Measurements from ENCODE around the gene SHISA9. TPM values are rescaled to one million over a fixed set of nuclear protein-coding genes. Genes with fewer than 3 reads are reported as not detected.

Gene SHISA9
- total and polyA plus RNA-seq, 4 donors: under 0.01 to 0.08 (median 0.07) TPM; not detected in 1

DNA sequence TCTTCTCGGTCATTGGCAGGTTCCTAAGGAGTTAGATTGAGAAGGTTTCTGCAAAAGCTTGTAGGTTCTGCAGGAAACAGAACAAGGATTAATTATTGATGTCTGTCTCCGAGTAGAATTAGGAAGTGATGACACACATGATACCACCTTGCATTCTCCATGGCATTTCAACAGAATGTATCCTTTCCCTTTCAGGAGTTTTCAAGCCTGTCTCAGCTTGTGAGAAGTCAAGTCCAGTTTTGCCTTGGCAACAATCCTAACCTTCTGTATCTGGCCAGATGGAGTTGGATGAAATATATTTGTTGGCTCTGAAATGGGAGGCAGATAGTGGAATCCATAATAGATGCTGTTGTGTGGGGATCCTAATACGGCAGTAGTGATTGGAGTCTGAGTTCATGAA lies 235.5 kb downstream of the SHISA9 start:
- 86% methylated on average over 3 of the region's 3 CpGs for WGBS
- no peak overlapping the region for H3K9ac ChIP-seq (ENCODE audit: low read depth in 1 of 2, low read length in 2 of 2)
- no peak for DNase-seq (ENCODE audit: low spot score)
- H3K9me3 ChIP-seq (ENCODE audit: control insufficient read depth in 4 of 4, low read length in 3 of 4): peaks cover 0 to 8% (median 2%) of the 10 kb centered on the region in 4 donors
- H3K4me3 ChIP-seq (ENCODE audit: low read depth in 1 of 3, low read length in 3 of 3): no peak overlapping the region
- H3K27me3 ChIP-seq (ENCODE audit: control insufficient read depth in 4 of 4, insufficient read depth in 4 of 4, low read length in 3 of 4): no peaks in the 10 kb centered on the region
- TF ChIP-seq SP1 (IDR thresholded peaks at IDR 0.05) (no peak), FOXA2 (IDR thresholded peaks at IDR 0.05) (no peak), YY1 (IDR thresholded peaks at IDR 0.05) (no peak), RXRA (IDR thresholded peaks at IDR 0.05) (no peak), TAF1 (conservative IDR thresholded peaks at IDR 0.05) (no peak), RAD21 (IDR thresholded peaks at IDR 0.05) (no peak), FOXA1 (IDR thresholded peaks at IDR 0.05) (no peak), EGR1 (IDR thresholded peaks at IDR 0.05; ENCODE audit: low read depth in 2 of 2) (no peak), HNF4A (conservative IDR thresholded peaks at IDR 0.05) (no peak), HNF4G (IDR thresholded peaks at IDR 0.05) (no peak), NR2F2 (IDR thresholded peaks at IDR 0.05) (no peak), JUND (IDR thresholded peaks at IDR 0.05) (no peak)
- TF ChIP-seq, protein P1, sequence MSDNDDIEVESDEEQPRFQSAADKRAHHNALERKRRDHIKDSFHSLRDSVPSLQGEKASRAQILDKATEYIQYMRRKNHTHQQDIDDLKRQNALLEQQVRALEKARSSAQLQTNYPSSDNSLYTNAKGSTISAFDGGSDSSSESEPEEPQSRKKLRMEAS (IDR thresholded peaks at IDR 0.05): no peak
- TF ChIP-seq, protein P2, sequence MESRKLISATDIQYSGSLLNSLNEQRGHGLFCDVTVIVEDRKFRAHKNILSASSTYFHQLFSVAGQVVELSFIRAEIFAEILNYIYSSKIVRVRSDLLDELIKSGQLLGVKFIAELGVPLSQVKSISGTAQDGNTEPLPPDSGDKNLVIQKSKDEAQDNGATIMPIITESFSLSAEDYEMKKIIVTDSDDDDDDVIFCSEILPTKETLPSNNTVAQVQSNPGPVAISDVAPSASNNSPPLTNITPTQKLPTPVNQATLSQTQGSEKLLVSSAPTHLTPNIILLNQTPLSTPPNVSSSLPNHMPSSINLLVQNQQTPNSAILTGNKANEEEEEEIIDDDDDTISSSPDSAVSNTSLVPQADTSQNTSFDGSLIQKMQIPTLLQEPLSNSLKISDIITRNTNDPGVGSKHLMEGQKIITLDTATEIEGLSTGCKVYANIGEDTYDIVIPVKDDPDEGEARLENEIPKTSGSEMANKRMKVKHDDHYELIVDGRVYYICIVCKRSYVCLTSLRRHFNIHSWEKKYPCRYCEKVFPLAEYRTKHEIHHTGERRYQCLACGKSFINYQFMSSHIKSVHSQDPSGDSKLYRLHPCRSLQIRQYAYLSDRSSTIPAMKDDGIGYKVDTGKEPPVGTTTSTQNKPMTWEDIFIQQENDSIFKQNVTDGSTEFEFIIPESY (IDR thresholded peaks at IDR 0.05): no peak
- TF ChIP-seq, protein P3, sequence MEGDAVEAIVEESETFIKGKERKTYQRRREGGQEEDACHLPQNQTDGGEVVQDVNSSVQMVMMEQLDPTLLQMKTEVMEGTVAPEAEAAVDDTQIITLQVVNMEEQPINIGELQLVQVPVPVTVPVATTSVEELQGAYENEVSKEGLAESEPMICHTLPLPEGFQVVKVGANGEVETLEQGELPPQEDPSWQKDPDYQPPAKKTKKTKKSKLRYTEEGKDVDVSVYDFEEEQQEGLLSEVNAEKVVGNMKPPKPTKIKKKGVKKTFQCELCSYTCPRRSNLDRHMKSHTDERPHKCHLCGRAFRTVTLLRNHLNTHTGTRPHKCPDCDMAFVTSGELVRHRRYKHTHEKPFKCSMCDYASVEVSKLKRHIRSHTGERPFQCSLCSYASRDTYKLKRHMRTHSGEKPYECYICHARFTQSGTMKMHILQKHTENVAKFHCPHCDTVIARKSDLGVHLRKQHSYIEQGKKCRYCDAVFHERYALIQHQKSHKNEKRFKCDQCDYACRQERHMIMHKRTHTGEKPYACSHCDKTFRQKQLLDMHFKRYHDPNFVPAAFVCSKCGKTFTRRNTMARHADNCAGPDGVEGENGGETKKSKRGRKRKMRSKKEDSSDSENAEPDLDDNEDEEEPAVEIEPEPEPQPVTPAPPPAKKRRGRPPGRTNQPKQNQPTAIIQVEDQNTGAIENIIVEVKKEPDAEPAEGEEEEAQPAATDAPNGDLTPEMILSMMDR (IDR thresholded peaks at IDR 0.05; ENCODE audit: low read depth, low read length, missing input control): no peak
- TF ChIP-seq, protein P4, sequence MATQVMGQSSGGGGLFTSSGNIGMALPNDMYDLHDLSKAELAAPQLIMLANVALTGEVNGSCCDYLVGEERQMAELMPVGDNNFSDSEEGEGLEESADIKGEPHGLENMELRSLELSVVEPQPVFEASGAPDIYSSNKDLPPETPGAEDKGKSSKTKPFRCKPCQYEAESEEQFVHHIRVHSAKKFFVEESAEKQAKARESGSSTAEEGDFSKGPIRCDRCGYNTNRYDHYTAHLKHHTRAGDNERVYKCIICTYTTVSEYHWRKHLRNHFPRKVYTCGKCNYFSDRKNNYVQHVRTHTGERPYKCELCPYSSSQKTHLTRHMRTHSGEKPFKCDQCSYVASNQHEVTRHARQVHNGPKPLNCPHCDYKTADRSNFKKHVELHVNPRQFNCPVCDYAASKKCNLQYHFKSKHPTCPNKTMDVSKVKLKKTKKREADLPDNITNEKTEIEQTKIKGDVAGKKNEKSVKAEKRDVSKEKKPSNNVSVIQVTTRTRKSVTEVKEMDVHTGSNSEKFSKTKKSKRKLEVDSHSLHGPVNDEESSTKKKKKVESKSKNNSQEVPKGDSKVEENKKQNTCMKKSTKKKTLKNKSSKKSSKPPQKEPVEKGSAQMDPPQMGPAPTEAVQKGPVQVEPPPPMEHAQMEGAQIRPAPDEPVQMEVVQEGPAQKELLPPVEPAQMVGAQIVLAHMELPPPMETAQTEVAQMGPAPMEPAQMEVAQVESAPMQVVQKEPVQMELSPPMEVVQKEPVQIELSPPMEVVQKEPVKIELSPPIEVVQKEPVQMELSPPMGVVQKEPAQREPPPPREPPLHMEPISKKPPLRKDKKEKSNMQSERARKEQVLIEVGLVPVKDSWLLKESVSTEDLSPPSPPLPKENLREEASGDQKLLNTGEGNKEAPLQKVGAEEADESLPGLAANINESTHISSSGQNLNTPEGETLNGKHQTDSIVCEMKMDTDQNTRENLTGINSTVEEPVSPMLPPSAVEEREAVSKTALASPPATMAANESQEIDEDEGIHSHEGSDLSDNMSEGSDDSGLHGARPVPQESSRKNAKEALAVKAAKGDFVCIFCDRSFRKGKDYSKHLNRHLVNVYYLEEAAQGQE (IDR thresholded peaks at IDR 0.05): no peak
- TF ChIP-seq, protein P5, sequence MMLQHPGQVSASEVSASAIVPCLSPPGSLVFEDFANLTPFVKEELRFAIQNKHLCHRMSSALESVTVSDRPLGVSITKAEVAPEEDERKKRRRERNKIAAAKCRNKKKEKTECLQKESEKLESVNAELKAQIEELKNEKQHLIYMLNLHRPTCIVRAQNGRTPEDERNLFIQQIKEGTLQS (IDR thresholded peaks at IDR 0.05): no peak
- H3K4me1 ChIP-seq (ENCODE audit: control insufficient read depth in 4 of 4, insufficient read depth in 4 of 4, low read length in 3 of 4): no peaks in the 10 kb centered on the region
- H3K36me3 ChIP-seq (ENCODE audit: control insufficient read depth in 4 of 4, insufficient read depth in 3 of 4, low read depth in 1 of 4, low read length in 3 of 4): no peaks in the 10 kb centered on the region
- no peak overlapping the region for H3K27ac ChIP-seq (ENCODE audit: low read depth in 1 of 2, low read length in 2 of 2)

DNA sequence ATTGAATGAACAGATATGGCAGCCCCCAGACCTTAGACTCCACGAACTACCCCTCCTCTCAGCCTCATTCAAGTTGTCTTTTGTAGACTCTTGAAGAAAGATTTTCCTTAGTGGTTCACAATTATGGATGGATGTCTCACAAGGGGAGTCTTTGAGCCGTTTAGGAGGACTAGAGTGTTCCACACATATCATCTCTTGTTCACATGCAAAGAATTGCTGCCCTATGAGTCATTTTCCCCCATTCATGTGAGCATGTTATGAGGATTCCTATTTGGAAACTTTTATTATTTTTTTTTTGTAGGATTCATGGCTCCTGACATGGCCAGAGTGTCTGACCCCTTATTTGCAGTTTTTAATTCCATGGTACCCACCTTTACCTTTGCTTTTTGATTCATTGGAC lies 237.1 kb downstream of the SHISA9 start:
- Histone ChIP-seq H3K9ac (ENCODE audit: low read depth in 1 of 2, low read length in 2 of 2) (no peak overlapping the region), H3K27ac (ENCODE audit: low read depth in 1 of 2, low read length in 2 of 2) (no peak overlapping the region), H3K4me3 (ENCODE audit: low read depth in 1 of 3, low read length in 3 of 3) (no peak overlapping the region), H3K36me3 (ENCODE audit: control insufficient read depth in 4 of 4, insufficient read depth in 3 of 4, low read depth in 1 of 4, low read length in 3 of 4) (no peaks in the 10 kb centered on the region), H3K4me1 (ENCODE audit: control insufficient read depth in 4 of 4, insufficient read depth in 4 of 4, low read length in 3 of 4) (no peaks in the 10 kb centered on the region), H3K27me3 (ENCODE audit: control insufficient read depth in 4 of 4, insufficient read depth in 4 of 4, low read length in 3 of 4) (no peaks in the 10 kb centered on the region), H3K9me3 (ENCODE audit: control insufficient read depth in 4 of 4, low read length in 3 of 4) (peaks cover 0 to 8% (median 2%) of the 10 kb centered on the region in 4 donors)
- TF ChIP-seq GABPA (IDR thresholded peaks at IDR 0.05 in 1 of 2, conservative IDR thresholded peaks at IDR 0.05 in 1 of 2) (no peak), RAD21 (IDR thresholded peaks at IDR 0.05) (no peak), FOXA2 (IDR thresholded peaks at IDR 0.05) (no peak), HNF4A (conservative IDR thresholded peaks at IDR 0.05) (no peak), RXRA (IDR thresholded peaks at IDR 0.05) (no peak)
- TF ChIP-seq, protein P2 (IDR thresholded peaks at IDR 0.05): no peak
- TF ChIP-seq, protein P4 (IDR thresholded peaks at IDR 0.05): no peak
- DNase-seq (ENCODE audit: low spot score): no peak
- 61% methylated on average over 2 of the region's 2 CpGs for WGBS
